ENCODE data around the gene PERM1. TPM values are rescaled to one million over a fixed set of nuclear protein-coding genes. Genes with fewer than 3 reads are reported as not detected.

The PERM1 gene
- total RNA-seq, 1 donor from 2014 or later, result not detected

GRCh38 chr1:1003618-1004419 is 21.9 kb upstream of the PERM1 start:
- Mint-ChIP-seq H3K9me3 (ENCODE audit: low read depth) (no peaks in the 10 kb centered on the region), H3K4me3 (ENCODE audit: low read depth) (no peak overlapping the region), H3K36me3 (ENCODE audit: insufficient read depth) (no peaks in the 10 kb centered on the region), H3K27me3 (peaks cover 3% of the 10 kb centered on the region), H3K4me1 (ENCODE audit: low read depth) (peaks cover 19% of the 10 kb centered on the region), H3K27ac (no peak overlapping the region)
- no peak for TF ChIP-seq CTCF (IDR thresholded peaks at IDR 0.05; ENCODE audit: unreplicated experiment)
- peak; percentile 9 for DNase-seq (ENCODE audit: low spot score, unreplicated experiment)

GRCh38 chr1:1001057-1001783 is 19.3 kb upstream of the PERM1 start:
- no peaks in the 10 kb centered on the region for H3K9me3 Mint-ChIP-seq (ENCODE audit: low read depth)
- peak; percentile 24 for DNase-seq (ENCODE audit: low spot score, unreplicated experiment)
- no peak for TF ChIP-seq CTCF (IDR thresholded peaks at IDR 0.05; ENCODE audit: unreplicated experiment)
- H3K36me3 Mint-ChIP-seq (ENCODE audit: insufficient read depth), result no peaks in the 10 kb centered on the region
- H3K27ac Mint-ChIP-seq, result peak overlapping the region; percentile 99
- H3K4me1 Mint-ChIP-seq (ENCODE audit: low read depth), result peaks cover 15% of the 10 kb centered on the region
- H3K4me3 Mint-ChIP-seq (ENCODE audit: low read depth), result peak overlapping the region; percentile 80
- peaks cover 5% of the 10 kb centered on the region for H3K27me3 Mint-ChIP-seq

DNA sequence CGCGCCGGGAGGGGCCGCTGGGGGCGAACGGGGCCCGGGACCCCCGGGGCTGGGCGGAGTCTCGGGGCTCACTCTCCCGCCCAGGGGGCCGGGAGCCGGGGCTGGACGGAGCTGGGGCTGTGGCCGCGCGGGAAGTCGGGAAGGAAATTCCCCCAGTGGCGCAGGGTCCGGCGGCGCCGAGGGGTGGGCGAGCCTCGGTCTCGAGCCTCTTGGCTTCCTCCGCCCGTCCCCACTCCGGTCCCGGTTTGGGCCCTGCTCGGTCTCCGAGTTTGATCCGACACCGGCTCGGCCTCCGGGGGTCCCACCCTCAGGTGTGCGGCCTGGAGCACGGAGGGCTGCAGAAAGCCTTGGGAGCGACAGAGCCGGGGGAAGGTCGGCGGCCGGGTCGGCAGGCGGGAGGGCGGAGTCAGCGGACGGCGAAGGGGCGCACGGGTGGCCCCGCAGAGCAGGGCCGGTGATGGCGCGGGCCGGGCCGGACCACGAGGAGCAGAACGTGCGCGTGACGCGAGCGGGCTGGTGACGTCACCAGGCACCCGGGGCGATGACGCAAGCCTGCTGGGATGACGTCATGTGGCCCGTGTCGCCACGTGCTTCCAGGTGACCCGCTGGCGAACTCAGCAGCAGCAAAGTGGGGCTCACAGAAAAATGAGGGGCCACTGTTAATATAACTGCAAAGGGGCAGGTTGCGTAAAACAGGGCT is 18.6 kb upstream of the PERM1 start:
- TF ChIP-seq CTCF (IDR thresholded peaks at IDR 0.05; ENCODE audit: unreplicated experiment), result no peak
- peak overlapping the region; percentile 80 for H3K4me3 Mint-ChIP-seq (ENCODE audit: low read depth)
- H3K36me3 Mint-ChIP-seq (ENCODE audit: insufficient read depth), result no peaks in the 10 kb centered on the region
- H3K27me3 Mint-ChIP-seq, result peaks cover 9% of the 10 kb centered on the region
- DNase-seq (ENCODE audit: low spot score, unreplicated experiment), result peak; percentile 82
- no peaks in the 10 kb centered on the region for H3K9me3 Mint-ChIP-seq (ENCODE audit: low read depth)
- peaks cover 15% of the 10 kb centered on the region for H3K4me1 Mint-ChIP-seq (ENCODE audit: low read depth)
- H3K27ac Mint-ChIP-seq, result peak overlapping the region; percentile 99

DNA sequence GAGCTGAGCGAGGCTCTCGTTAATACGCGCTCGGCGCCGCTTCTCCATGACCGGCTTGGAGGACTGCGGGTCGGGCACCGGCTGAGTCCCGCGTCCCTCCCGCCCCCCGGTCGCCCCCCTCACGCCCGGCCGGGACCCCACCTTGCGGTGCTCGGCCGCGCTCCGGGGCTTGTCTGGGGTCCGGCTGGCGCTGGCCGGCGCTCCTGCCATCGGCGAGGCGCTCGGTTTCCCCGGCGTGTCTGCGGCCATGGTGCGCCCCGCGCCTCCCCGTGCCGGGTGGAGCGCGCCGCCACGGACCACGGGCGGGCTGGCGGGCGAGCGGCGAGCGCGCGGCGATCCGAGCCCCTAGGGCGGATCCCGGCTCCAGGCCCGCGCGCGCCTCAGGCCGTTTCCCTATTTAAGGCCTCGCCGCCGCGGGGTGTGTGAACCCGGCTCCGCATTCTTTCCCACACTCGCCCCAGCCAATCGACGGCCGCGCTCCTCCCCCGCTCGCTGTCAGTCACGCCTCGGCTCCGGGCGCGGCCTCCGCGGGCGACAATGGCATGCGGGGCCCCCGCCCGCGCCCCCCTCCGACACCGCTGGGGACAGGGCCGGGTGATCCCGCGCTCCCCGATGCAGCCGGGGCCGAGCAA is 17.9 kb upstream of the PERM1 start, which contains the start of gene HES4:
TSS of gene HES4 (minus strand) at position 373 of the 632 bp plus-strand sequence. CDS start at position 249, 124 bp downstream.
- Mint-ChIP-seq H3K27me3 (peaks cover 14% of the 10 kb centered on the region), H3K27ac (peak within 1 kb of the TSS; percentile 99), H3K4me3 (ENCODE audit: low read depth) (peak within 1 kb of the TSS; percentile 80), H3K36me3 (ENCODE audit: insufficient read depth) (no peaks in the 10 kb centered on the region), H3K9me3 (ENCODE audit: low read depth) (no peaks in the 10 kb centered on the region), H3K4me1 (ENCODE audit: low read depth) (peaks cover 8% of the 10 kb centered on the region)
- peak; percentile 88 for DNase-seq (ENCODE audit: low spot score, unreplicated experiment)
- TF ChIP-seq CTCF (IDR thresholded peaks at IDR 0.05; ENCODE audit: unreplicated experiment), result no peak
